Breast epithelium (tissue), 4 donors: ENCODE results near the gene ARHGAP26. TPM values are rescaled to one million over a fixed set of nuclear protein-coding genes. Genes with fewer than 3 reads are reported as not detected.

Experiments used
- DNase-seq, 2 donors: peaks; one replicate each; pipeline ENCODE4 v3.0.0-alpha.2; 2019; ENCODE audit warnings: low spot score in 2 of 2
- H3K27ac ChIP-seq, 2 donors: fragments of 200-600 bp; sonication (generic) in 1 of 2; one replicate each; pipeline ENCODE4 v1.5.1; 2016 to 2019; ENCODE audit warnings: mild to moderate bottlenecking in 1 of 2
- H3K27me3 ChIP-seq, 2 donors: fragments of 200-600 bp; sonication (generic) in 1 of 2; one replicate each; pipeline versions ENCODE4 v1.5.1 to v1.6.0; 2017 to 2019; ENCODE audit warnings: control low read depth in 1 of 2, mild to moderate bottlenecking in 1 of 2
- H3K36me3 ChIP-seq: fragments of 200-600 bp; one replicate; pipeline ENCODE4 v1.5.1; 2019
- H3K4me1 ChIP-seq, 2 donors: fragments of 200-600 bp; sonication (generic); one replicate each; pipeline ENCODE4 v1.5.1; 2016 to 2019; ENCODE audit warnings: control low read depth in 1 of 2
- H3K4me3 ChIP-seq, 3 donors: fragments of 200-600 bp; sonication (generic); 1 replicate in 2 of 3; 2 replicates in 1 of 3; pipeline ENCODE4 v1.5.1; 2016 to 2019; ENCODE audit warnings: mild to moderate bottlenecking in 3 of 3, moderate library complexity in 2 of 3
- H3K9me3 ChIP-seq, 2 donors: fragments of 200-600 bp; sonication (generic) in 1 of 2; one replicate each; pipeline ENCODE4 v1.5.1; 2016 to 2019; ENCODE audit warnings: control low read depth in 1 of 2
- POLR2A ChIP-seq: fragments of 450-650 bp; IDR thresholded peaks from one replicate; pipeline ENCODE4 v1.6.1; 2016; ENCODE audit warnings: antibody characterized with exemption, mild to moderate bottlenecking, moderate library complexity
- POLR2AphosphoS5 ChIP-seq, 3 donors: sonication (generic); formaldehyde crosslinking; IDR thresholded peaks; one replicate each; pipeline ENCODE4 v1.6.1; 2017; ENCODE audit warnings: antibody characterized with exemption in 3 of 3
- intact Hi-C: fragments of 100-400 bp; cut with DNase I; formaldehyde crosslinking; loops from one replicate; pipeline ENCODE4 v1.15.1; 2023; ENCODE audit warnings: low total_unique reads
- total RNA-seq, 3 donors: library from RNA; depleted of rRNA; stranded (reverse); fragments of >200 nt; gene quantifications; one replicate each; pipeline ENCODE4 v1.1.0, GENCODE V29; 2016
- TF ChIP-seq, protein P1 (sequence below), 3 donors: fragments of 450-650 bp; IDR thresholded peaks; one replicate each; pipeline ENCODE4 v1.5.1; 2016 to 2017; ENCODE audit warnings: antibody characterized with exemption in 3 of 3, mild to moderate bottlenecking in 3 of 3, moderate library complexity in 3 of 3

Gene ARHGAP26
- total RNA-seq, 3 donors from 2014 or later = 33.1 to 89.0 (median 56.4) TPM

DNA sequence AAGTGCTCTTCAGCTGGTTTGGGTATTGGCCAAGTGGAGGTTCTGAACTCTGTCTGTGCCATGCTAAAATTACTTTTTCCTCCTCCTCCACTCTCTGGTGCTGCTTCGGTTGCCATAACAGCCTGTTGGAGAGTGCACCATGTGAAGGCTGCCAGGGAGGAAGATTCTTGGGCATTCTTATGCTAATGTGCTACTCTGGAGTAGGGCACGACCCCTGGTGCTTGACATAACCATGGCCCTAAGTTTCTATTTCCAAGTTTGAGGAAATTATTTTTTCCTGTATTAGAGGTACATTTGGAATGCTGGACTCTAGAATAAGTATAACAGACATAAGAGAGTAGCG, 111.6 kb downstream of the ARHGAP26 start:
- no peaks in the 10 kb centered on the region for H3K4me1 ChIP-seq
- intact Hi-C loops = no loop called here
- H3K36me3 ChIP-seq = no peaks in the 10 kb centered on the region
- DNase-seq = no peak
- H3K9me3 ChIP-seq = no peaks in the 10 kb centered on the region
- no peak overlapping the region for H3K27ac ChIP-seq
- TF ChIP-seq, protein P1, sequence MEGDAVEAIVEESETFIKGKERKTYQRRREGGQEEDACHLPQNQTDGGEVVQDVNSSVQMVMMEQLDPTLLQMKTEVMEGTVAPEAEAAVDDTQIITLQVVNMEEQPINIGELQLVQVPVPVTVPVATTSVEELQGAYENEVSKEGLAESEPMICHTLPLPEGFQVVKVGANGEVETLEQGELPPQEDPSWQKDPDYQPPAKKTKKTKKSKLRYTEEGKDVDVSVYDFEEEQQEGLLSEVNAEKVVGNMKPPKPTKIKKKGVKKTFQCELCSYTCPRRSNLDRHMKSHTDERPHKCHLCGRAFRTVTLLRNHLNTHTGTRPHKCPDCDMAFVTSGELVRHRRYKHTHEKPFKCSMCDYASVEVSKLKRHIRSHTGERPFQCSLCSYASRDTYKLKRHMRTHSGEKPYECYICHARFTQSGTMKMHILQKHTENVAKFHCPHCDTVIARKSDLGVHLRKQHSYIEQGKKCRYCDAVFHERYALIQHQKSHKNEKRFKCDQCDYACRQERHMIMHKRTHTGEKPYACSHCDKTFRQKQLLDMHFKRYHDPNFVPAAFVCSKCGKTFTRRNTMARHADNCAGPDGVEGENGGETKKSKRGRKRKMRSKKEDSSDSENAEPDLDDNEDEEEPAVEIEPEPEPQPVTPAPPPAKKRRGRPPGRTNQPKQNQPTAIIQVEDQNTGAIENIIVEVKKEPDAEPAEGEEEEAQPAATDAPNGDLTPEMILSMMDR (IDR thresholded peaks at IDR 0.05) = no peak
- TF ChIP-seq POLR2AphosphoS5 (IDR thresholded peaks at IDR 0.05) = no peak
- no peak for TF ChIP-seq POLR2A
- H3K27me3 ChIP-seq = no peaks in the 10 kb centered on the region
- H3K4me3 ChIP-seq = no peak overlapping the region

DNA sequence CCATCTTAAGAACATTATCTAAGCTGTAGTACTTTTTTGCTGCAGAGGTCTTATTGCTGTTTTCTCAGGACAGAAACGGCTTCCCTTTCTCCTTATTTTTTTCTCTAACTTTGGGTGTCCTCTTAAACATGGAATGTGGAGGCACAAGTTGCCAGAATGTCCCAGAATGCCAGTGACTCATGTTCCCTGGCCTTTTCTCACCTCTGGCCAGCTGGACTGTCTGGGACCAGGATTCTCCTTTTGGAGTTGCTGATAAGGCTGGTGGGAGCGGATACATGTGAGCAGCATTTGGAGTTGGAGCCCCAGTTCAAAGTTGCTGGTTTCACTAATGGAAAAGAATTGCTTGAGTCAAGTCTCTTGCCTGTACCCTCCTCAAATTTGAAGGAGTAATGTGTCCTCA, 112.8 kb downstream of the ARHGAP26 start:
- no peak overlapping the region for H3K27ac ChIP-seq
- H3K4me1 ChIP-seq = no peaks in the 10 kb centered on the region
- TF ChIP-seq, protein P1 (IDR thresholded peaks at IDR 0.05) = no peak
- TF ChIP-seq POLR2AphosphoS5 (IDR thresholded peaks at IDR 0.05) (no peak), POLR2A (no peak)
- no peak overlapping the region for H3K4me3 ChIP-seq
- H3K27me3 ChIP-seq = no peaks in the 10 kb centered on the region
- H3K9me3 ChIP-seq = no peaks in the 10 kb centered on the region
- intact Hi-C loops = no loop called here
- DNase-seq = no peak
- H3K36me3 ChIP-seq = no peaks in the 10 kb centered on the region

DNA sequence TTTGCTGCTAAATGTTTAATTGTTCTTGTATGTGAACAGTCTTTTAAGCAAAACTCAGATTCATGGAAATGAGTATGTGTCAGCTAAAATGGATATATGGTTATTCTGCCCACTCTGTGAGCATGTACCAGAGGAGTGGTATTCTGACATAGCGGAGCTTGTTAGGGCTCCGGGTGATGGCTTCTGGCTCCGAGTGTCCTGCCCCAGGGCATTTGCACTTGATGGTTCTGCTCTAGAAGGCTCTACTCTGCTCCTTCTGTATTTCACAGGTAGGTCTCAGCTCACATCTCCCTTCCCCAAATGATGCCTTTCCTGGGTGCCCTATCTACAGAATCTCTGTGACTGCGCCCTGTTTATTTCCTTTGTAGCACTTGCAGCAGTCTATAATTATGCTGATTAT, 113.3 kb downstream of the ARHGAP26 start:
- H3K36me3 ChIP-seq = no peaks in the 10 kb centered on the region
- TF ChIP-seq POLR2AphosphoS5 (IDR thresholded peaks at IDR 0.05) (no peak), POLR2A (no peak)
- TF ChIP-seq, protein P1 (IDR thresholded peaks at IDR 0.05) = no peak
- intact Hi-C loops = no loop called here
- DNase-seq = no peak
- no peaks in the 10 kb centered on the region for H3K9me3 ChIP-seq
- no peaks in the 10 kb centered on the region for H3K4me1 ChIP-seq
- no peak overlapping the region for H3K4me3 ChIP-seq
- H3K27ac ChIP-seq = no peak overlapping the region
- no peaks in the 10 kb centered on the region for H3K27me3 ChIP-seq

DNA sequence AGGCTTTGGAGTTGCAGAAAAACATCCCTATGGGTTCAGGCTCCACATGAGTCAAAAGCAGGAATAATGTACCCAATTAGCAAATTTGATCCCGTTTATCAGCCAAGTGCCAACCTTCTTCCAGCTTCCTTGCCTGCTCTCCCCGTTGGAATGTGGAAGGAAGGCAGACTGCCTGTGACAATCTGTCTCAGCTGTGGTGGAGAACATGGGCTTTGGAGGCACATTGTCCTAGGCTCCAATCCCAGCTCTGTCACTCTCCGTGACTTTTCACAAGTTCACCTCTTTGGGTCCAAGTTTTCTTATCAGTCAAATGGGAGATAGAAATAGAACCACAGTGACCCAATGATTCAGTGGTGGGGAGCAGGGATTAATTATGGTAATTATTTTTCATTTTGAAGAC, 113.9 kb downstream of the ARHGAP26 start:
- Histone ChIP-seq H3K9me3 (no peaks in the 10 kb centered on the region), H3K27me3 (no peaks in the 10 kb centered on the region), H3K27ac (no peak overlapping the region), H3K4me1 (no peaks in the 10 kb centered on the region), H3K36me3 (no peaks in the 10 kb centered on the region), H3K4me3 (no peak overlapping the region)
- intact Hi-C loops = no loop called here
- TF ChIP-seq, protein P1 (IDR thresholded peaks at IDR 0.05) = no peak
- no peak for TF ChIP-seq POLR2AphosphoS5 (IDR thresholded peaks at IDR 0.05)
- TF ChIP-seq POLR2A = no peak
- DNase-seq = no peak

DNA sequence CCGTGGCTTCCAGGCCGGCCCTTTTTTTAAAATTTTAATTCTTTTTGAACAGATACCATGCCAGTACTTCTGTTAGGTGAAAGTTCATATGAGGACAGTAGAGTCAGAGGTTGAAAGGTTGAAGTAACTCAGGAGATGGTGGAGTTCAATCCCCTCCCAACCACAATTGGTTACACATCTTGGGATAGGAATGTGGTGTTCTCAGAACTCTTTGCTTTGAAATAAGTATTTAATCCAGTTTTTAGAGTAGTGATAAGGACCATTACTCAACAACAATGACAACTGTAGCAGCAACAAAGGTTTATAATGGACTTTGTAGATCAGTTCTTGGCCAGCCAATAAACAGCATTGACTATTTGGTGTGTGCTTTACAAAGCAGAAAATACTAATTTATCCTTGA, 116.0 kb downstream of the ARHGAP26 start:
- TF ChIP-seq POLR2A (no peak), POLR2AphosphoS5 (IDR thresholded peaks at IDR 0.05) (no peak)
- TF ChIP-seq, protein P1 (IDR thresholded peaks at IDR 0.05) = no peak
- intact Hi-C loops = no loop called here
- H3K36me3 ChIP-seq = no peaks in the 10 kb centered on the region
- no peak overlapping the region for H3K4me3 ChIP-seq
- DNase-seq = no peak
- no peaks in the 10 kb centered on the region for H3K9me3 ChIP-seq
- H3K27me3 ChIP-seq = no peaks in the 10 kb centered on the region
- no peak overlapping the region for H3K27ac ChIP-seq
- H3K4me1 ChIP-seq = no peaks in the 10 kb centered on the region
